ENCODE measurements around the gene ALB.

- TF ChIP-seq CTCF (IDR thresholded peaks at IDR 0.05) (no peak), EP300 (IDR thresholded peaks at IDR 0.05) (no peak), POLR2AphosphoS5 (IDR thresholded peaks at IDR 0.05) (no peak)
Measured at GRCh38 chr4:73407227-73407673, 3.2 kb downstream of the ALB start.
